Measurements from ENCODE around the gene GCSAM.

Gene GCSAM

DNA sequence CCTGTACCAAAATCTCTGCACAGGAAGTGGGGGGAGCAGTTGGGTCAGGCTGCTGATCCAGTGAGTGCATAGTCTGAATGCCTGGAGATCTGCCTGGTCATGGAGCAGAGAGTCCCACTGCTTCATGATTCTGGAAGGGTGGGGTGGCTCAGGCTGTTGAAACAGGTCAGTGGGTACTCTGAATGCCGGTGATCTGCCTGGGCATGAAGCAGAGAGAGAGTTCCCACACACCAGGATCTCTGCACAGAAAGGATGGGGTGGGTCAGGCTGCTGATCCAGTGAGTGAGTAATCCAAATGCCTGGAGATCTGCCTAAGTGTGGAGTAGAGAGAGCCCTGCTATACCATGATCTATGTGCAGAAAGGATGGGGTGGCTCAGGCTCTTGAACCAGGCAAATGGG is 16.1 kb upstream of the GCSAM start:
- no peak overlapping the region for H3K4me3 ChIP-seq (replicated peaks; ENCODE audit: insufficient read depth, low read length)
- no peaks in the 10 kb centered on the region for H3K27me3 ChIP-seq (ENCODE audit: insufficient read depth, poor library complexity, severe bottlenecking)
- no peak overlapping the region for H3K27ac ChIP-seq (replicated peaks)
- DNase-seq (ENCODE audit: low read depth in 1 of 2, low spot score in 1 of 2), result no peak
- TF ChIP-seq, protein P1, sequence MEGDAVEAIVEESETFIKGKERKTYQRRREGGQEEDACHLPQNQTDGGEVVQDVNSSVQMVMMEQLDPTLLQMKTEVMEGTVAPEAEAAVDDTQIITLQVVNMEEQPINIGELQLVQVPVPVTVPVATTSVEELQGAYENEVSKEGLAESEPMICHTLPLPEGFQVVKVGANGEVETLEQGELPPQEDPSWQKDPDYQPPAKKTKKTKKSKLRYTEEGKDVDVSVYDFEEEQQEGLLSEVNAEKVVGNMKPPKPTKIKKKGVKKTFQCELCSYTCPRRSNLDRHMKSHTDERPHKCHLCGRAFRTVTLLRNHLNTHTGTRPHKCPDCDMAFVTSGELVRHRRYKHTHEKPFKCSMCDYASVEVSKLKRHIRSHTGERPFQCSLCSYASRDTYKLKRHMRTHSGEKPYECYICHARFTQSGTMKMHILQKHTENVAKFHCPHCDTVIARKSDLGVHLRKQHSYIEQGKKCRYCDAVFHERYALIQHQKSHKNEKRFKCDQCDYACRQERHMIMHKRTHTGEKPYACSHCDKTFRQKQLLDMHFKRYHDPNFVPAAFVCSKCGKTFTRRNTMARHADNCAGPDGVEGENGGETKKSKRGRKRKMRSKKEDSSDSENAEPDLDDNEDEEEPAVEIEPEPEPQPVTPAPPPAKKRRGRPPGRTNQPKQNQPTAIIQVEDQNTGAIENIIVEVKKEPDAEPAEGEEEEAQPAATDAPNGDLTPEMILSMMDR (IDR thresholded peaks at IDR 0.05; ENCODE audit: insufficient read depth, low read length), result no peak
- TF ChIP-seq, protein P2, sequence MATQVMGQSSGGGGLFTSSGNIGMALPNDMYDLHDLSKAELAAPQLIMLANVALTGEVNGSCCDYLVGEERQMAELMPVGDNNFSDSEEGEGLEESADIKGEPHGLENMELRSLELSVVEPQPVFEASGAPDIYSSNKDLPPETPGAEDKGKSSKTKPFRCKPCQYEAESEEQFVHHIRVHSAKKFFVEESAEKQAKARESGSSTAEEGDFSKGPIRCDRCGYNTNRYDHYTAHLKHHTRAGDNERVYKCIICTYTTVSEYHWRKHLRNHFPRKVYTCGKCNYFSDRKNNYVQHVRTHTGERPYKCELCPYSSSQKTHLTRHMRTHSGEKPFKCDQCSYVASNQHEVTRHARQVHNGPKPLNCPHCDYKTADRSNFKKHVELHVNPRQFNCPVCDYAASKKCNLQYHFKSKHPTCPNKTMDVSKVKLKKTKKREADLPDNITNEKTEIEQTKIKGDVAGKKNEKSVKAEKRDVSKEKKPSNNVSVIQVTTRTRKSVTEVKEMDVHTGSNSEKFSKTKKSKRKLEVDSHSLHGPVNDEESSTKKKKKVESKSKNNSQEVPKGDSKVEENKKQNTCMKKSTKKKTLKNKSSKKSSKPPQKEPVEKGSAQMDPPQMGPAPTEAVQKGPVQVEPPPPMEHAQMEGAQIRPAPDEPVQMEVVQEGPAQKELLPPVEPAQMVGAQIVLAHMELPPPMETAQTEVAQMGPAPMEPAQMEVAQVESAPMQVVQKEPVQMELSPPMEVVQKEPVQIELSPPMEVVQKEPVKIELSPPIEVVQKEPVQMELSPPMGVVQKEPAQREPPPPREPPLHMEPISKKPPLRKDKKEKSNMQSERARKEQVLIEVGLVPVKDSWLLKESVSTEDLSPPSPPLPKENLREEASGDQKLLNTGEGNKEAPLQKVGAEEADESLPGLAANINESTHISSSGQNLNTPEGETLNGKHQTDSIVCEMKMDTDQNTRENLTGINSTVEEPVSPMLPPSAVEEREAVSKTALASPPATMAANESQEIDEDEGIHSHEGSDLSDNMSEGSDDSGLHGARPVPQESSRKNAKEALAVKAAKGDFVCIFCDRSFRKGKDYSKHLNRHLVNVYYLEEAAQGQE (IDR thresholded peaks at IDR 0.05; ENCODE audit: insufficient replicate concordance, low read depth), result no peak
- no peak for TF ChIP-seq SPI1 (IDR thresholded peaks at IDR 0.05; ENCODE audit: borderline replicate concordance, low read depth)
- no peak for TF ChIP-seq POLR2AphosphoS5 (IDR thresholded peaks at IDR 0.05; ENCODE audit: low read depth)
- TF ChIP-seq GABPA (IDR thresholded peaks at IDR 0.05; ENCODE audit: low read depth), result no peak

DNA sequence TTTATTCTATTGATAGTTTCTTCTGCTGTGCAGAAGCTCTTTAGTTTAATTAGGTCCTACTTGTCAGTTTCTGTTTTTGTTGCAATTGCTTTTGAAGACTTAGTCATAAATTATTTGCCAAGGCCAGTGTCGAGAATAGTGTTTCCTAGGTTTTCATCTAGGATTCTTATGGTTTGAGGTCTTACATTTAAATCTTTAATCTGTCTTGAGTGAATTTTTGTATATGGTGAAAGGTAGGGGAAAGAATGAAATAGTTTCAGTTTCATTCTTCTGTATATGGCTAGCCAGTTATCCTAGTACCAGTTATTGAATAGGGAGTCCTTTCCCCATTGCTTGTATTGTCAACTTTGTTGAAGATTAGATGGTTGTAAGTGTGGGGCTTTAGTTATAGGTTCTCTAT is 10.6 kb upstream of the GCSAM start:
- Histone ChIP-seq H3K27me3 (ENCODE audit: insufficient read depth, poor library complexity, severe bottlenecking) (no peaks in the 10 kb centered on the region), H3K4me3 (replicated peaks; ENCODE audit: insufficient read depth, low read length) (no peak overlapping the region), H3K27ac (replicated peaks) (no peak overlapping the region)
- TF ChIP-seq SPI1 (IDR thresholded peaks at IDR 0.05; ENCODE audit: borderline replicate concordance, low read depth) (no peak), POLR2AphosphoS5 (IDR thresholded peaks at IDR 0.05; ENCODE audit: low read depth) (no peak), GABPA (IDR thresholded peaks at IDR 0.05; ENCODE audit: low read depth) (no peak)
- TF ChIP-seq, protein P1 (IDR thresholded peaks at IDR 0.05; ENCODE audit: insufficient read depth, low read length), result no peak
- TF ChIP-seq, protein P2 (IDR thresholded peaks at IDR 0.05; ENCODE audit: insufficient replicate concordance, low read depth), result no peak
- no peak for DNase-seq (ENCODE audit: low read depth in 1 of 2, low spot score in 1 of 2)

DNA sequence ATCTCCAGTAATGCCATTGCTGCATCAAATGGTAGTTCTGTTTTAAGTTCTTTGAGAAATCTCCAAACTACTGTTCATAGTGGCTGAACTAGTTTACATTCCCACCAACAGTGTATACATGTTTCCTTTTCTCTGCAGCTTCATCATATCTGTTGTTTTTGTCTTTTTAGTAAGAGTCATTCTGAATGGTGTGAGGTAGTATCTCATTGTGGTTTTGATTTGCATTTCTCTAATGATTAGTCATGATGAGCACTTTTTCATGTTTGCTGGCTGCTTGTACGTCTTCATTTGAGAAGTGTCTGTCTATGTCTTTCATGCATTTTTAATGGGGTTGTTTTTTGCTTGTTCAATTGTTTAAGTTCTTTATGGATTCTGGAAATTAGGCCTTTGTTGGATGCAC is 10.2 kb upstream of the GCSAM start:
- TF ChIP-seq, protein P1 (IDR thresholded peaks at IDR 0.05; ENCODE audit: insufficient read depth, low read length), result no peak
- Histone ChIP-seq H3K27ac (replicated peaks) (no peak overlapping the region), H3K27me3 (ENCODE audit: insufficient read depth, poor library complexity, severe bottlenecking) (no peaks in the 10 kb centered on the region), H3K4me3 (replicated peaks; ENCODE audit: insufficient read depth, low read length) (no peak overlapping the region)
- DNase-seq (ENCODE audit: low read depth in 1 of 2, low spot score in 1 of 2), result no peak

DNA sequence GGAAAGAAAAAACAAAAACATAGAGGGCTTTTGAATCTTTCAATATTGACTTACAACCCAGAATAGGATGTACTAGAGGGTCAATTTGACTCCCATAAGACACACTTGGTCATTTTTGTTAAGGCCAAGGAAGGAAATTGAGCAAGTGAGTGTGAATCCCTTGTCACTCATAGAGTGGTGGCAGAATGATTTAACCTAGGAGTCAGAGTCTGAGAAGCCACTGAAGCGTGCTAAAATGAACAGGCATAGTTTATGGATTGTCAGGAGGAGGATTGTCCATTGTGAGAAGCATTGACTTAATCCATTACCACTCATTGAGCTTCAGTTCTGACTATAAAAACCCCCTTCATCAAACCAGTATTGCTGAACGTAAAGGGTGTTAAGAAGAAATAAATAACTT is 8.2 kb upstream of the GCSAM start:
- no peak for DNase-seq (ENCODE audit: low read depth in 1 of 2, low spot score in 1 of 2)
- Histone ChIP-seq H3K27me3 (ENCODE audit: insufficient read depth, poor library complexity, severe bottlenecking) (no peaks in the 10 kb centered on the region), H3K27ac (replicated peaks) (no peak overlapping the region), H3K4me3 (replicated peaks; ENCODE audit: insufficient read depth, low read length) (no peak overlapping the region)
- TF ChIP-seq SPI1 (IDR thresholded peaks at IDR 0.05; ENCODE audit: borderline replicate concordance, low read depth), result no peak
- TF ChIP-seq, protein P2 (IDR thresholded peaks at IDR 0.05; ENCODE audit: insufficient replicate concordance, low read depth), result no peak
- TF ChIP-seq POLR2AphosphoS5 (IDR thresholded peaks at IDR 0.05; ENCODE audit: low read depth), result no peak
- no peak for TF ChIP-seq GABPA (IDR thresholded peaks at IDR 0.05; ENCODE audit: low read depth)
- TF ChIP-seq, protein P1 (IDR thresholded peaks at IDR 0.05; ENCODE audit: insufficient read depth, low read length), result no peak

Data from HL-60 (cell line).